HepG2 (cell line): ENCODE data around the gene UACA. TPM values are rescaled to one million over a fixed set of nuclear protein-coding genes. Genes with fewer than 3 reads are reported as not detected.

ENCODE experiments used
- ATAC-seq: fragments of 200-7000 bp; cut with Tn5 transposase; 3 replicates; pipeline ENCODE4 v1.9.1; 2020; ENCODE audit warnings: mild to moderate bottlenecking, moderate library complexity
- BruUV-seq: library from RNA; stranded (reverse); fragments of 400-500 nt; replicated peaks from 2 replicates; lab custom pipeline; 2021; lab: Mats Ljungman, UMichigan
- CTCF ChIA-PET: fragments of 300-600 bp; formaldehyde crosslinking; extraction: SDS; loops from one replicate; lab custom pipeline; 2021; ENCODE audit warnings: low total read pairs, inconsistent platforms, low intra/inter-chr PET ratio; lab: Yijun Ruan, JAX
- POLR2A ChIA-PET: fragments of 350-600 bp; sonication (Branson Sonifier 250); formaldehyde crosslinking; loops from one replicate; lab custom pipeline; 2020; ENCODE audit warnings: antibody characterized with exemption, inconsistent platforms; lab: Yijun Ruan, JAX
- DNase-seq: peaks from one replicate; pipeline ENCODE4 v3.0.0-alpha.2; 2015; ENCODE audit warnings: low spot score
- FAIRE-seq: peaks from 3 replicates; lab custom pipeline; 2011; peaks lifted over from hg19 to GRCh38; lab: Jason Lieb, UNC
- H2AFZ ChIP-seq: one replicate; pipeline ENCODE4 v1.6.1; 2011; ENCODE audit warnings: low read length, inconsistent platforms
- H3K27ac ChIP-seq: fragments of 300-600 bp; 3 replicates; pipeline ENCODE4 v1.8.0; 2011; ENCODE audit warnings: mixed run types, mild to moderate bottlenecking, mixed read lengths, low read length, inconsistent platforms; ENCODE audit not compliant: insufficient read depth; ENCODE audit errors: extremely low read length
- H3K27me3 ChIP-seq, 2 experiments: fragments of 200-600 bp in 1 of 2; 2 replicates in 1 of 2; 3 replicates in 1 of 2; pipeline versions ENCODE4 v1.6.0 to v1.8.0; 2011; ENCODE audit warnings: low read length in 2 of 2, mild to moderate bottlenecking in 2 of 2, moderate library complexity in 2 of 2, inconsistent platforms in 1 of 2; ENCODE audit not compliant: insufficient read depth in 2 of 2, control insufficient read depth in 1 of 2
- H3K36me3 ChIP-seq, 2 experiments: fragments of 200-600 bp in 1 of 2; replicated peaks in 1 of 2; 2 replicates in 1 of 2; 3 replicates in 1 of 2; pipeline versions ENCODE4 v1.5.1 to v1.8.0; 2011; ENCODE audit warnings: low read length in 2 of 2, inconsistent platforms in 1 of 2; ENCODE audit not compliant: insufficient read depth in 2 of 2, control insufficient read depth in 1 of 2
- H3K4me1 ChIP-seq: 2 replicates; pipeline ENCODE4 v1.5.1; 2012; ENCODE audit warnings: low read length, inconsistent platforms; ENCODE audit not compliant: insufficient read depth
- H3K4me2 ChIP-seq: 2 replicates; pipeline ENCODE4 v1.6.0; 2011; ENCODE audit warnings: low read depth, low read length, inconsistent platforms
- H3K4me3 ChIP-seq, 3 experiments: fragments of 200-600 bp in 1 of 3; sonication (generic), shearing (Covaris generic) in 1 of 3; replicated peaks in 1 of 3; 2 replicates each; pipeline ENCODE4 v1.5.1; 2011 to 2016; ENCODE audit warnings: low read length in 3 of 3, inconsistent platforms in 2 of 3, low read depth in 2 of 3, mild to moderate bottlenecking in 2 of 3, control low read depth in 1 of 3, mixed read lengths in 1 of 3; ENCODE audit not compliant: insufficient read depth in 1 of 3
- H3K79me2 ChIP-seq: one replicate; pipeline ENCODE4 v1.6.1; 2011; ENCODE audit warnings: low read length, inconsistent platforms; ENCODE audit not compliant: insufficient read depth
- H3K9ac ChIP-seq: 2 replicates; pipeline ENCODE4 v1.6.0; 2011; ENCODE audit warnings: mild to moderate bottlenecking, low read depth, low read length, inconsistent platforms; ENCODE audit not compliant: insufficient read depth
- H3K9me3 ChIP-seq: 2 replicates; pipeline ENCODE4 v1.5.1; 2012; ENCODE audit warnings: mild to moderate bottlenecking, low read length
- H4K20me1 ChIP-seq: 2 replicates; pipeline ENCODE4 v1.6.0; 2011; ENCODE audit warnings: inconsistent platforms, mild to moderate bottlenecking, low read length, moderate library complexity; ENCODE audit not compliant: insufficient read depth
- PRPF4 ChIP-seq: fragments of 200-400 bp; formaldehyde crosslinking; IDR thresholded peaks from 2 replicates; pipeline ENCODE4 v1.6.1; 2016; ENCODE audit warnings: low read length, low read depth; ENCODE audit not compliant: poor library complexity, severe bottlenecking
- WGBS: methylation state at CpG from one replicate; pipeline ENCODE4 v1.1.6; 2017; ENCODE audit warnings: low lambda C conversion rate; 5-methylcytosine and 5-hydroxymethylcytosine counted together
- in situ Hi-C: cut with HindIII; loops from 2 replicates; pipeline ENCODE4 v1.10.0; 2017; ENCODE audit warnings: low pct_unique_long_range_greater_than_20kb; ENCODE audit not compliant: extremely low pct_ligation_motif_present
- intact Hi-C: fragments of 100-400 bp; cut with micrococcal nuclease; formaldehyde crosslinking; loops from one replicate; pipeline ENCODE4 v1.10.0; 2022; ENCODE audit not compliant: unreplicated experiment
- polyA plus RNA-seq, 8 experiments: library from polyadenylated mRNA; depleted of rRNA in 3 of 8; stranded (reverse) in 7 of 8; unstranded in 1 of 8; fragments of >200 nt; fragmentation: Illumina TruSeq in 4 of 8; extraction: Trizol in 4 of 8; gene quantifications; 2 replicates each; pipeline versions ENCODE4 v1.2.1 to v1.2.3, GENCODE V29; 2011 to 2016; ENCODE audit warnings: low read depth in 4 of 8, missing spikeins in 1 of 8, mixed read lengths in 1 of 8; ENCODE audit not compliant: insufficient read depth in 1 of 8
- total RNA-seq, 5 experiments: library from RNA; depleted of rRNA; stranded (reverse); fragments of >200 nt; fragmentation: Illumina TruSeq; extraction: Trizol; gene quantifications; 2 replicates each; pipeline ENCODE4 v1.2.3, GENCODE V29; 2016; ENCODE audit warnings: low read depth in 1 of 5
- TF ChIP-seq, protein P1 (sequence below): sonication (generic); formaldehyde crosslinking; IDR thresholded peaks from 2 replicates; pipeline ENCODE4 v1.4.0; 2020; ENCODE audit warnings: missing genetic modification reagents

Gene UACA
- total and polyA plus RNA-seq, 2 of the 13 experiments (the other 11 are each of a cell fraction or from before 2014, with no cell fraction given) = 17.8 to 39.2 TPM

GRCh38 chr15:70778258-70779076 is 15.1 kb upstream of the UACA start:
- Histone ChIP-seq H3K36me3 (no peaks in the 10 kb centered on the region), H3K27ac (no peak overlapping the region), H3K4me2 (no peak overlapping the region), H4K20me1 (no peaks in the 10 kb centered on the region), H3K4me3 (no peak overlapping the region), H2AFZ (peak overlapping the region; percentile 29), H3K4me1 (peaks cover 5% of the 10 kb centered on the region), H3K27me3 (no peaks in the 10 kb centered on the region; a peak in 1 of 5 replicates), H3K9ac (no peak overlapping the region), H3K9me3 (no peaks in the 10 kb centered on the region), H3K79me2 (no peaks in the 10 kb centered on the region)
- intact Hi-C loops = no loop called here
- ChIA-PET POLR2A (no interaction called here), CTCF (no interaction called here)
- in situ Hi-C loops = no loop called here
- WGBS = 0% methylated on average over 3 of the region's 3 CpGs
- no TSS peak for BruUV-seq
- FAIRE-seq (no peak), DNase-seq (no peak), ATAC-seq (no peak)
- TF ChIP-seq, protein P1, sequence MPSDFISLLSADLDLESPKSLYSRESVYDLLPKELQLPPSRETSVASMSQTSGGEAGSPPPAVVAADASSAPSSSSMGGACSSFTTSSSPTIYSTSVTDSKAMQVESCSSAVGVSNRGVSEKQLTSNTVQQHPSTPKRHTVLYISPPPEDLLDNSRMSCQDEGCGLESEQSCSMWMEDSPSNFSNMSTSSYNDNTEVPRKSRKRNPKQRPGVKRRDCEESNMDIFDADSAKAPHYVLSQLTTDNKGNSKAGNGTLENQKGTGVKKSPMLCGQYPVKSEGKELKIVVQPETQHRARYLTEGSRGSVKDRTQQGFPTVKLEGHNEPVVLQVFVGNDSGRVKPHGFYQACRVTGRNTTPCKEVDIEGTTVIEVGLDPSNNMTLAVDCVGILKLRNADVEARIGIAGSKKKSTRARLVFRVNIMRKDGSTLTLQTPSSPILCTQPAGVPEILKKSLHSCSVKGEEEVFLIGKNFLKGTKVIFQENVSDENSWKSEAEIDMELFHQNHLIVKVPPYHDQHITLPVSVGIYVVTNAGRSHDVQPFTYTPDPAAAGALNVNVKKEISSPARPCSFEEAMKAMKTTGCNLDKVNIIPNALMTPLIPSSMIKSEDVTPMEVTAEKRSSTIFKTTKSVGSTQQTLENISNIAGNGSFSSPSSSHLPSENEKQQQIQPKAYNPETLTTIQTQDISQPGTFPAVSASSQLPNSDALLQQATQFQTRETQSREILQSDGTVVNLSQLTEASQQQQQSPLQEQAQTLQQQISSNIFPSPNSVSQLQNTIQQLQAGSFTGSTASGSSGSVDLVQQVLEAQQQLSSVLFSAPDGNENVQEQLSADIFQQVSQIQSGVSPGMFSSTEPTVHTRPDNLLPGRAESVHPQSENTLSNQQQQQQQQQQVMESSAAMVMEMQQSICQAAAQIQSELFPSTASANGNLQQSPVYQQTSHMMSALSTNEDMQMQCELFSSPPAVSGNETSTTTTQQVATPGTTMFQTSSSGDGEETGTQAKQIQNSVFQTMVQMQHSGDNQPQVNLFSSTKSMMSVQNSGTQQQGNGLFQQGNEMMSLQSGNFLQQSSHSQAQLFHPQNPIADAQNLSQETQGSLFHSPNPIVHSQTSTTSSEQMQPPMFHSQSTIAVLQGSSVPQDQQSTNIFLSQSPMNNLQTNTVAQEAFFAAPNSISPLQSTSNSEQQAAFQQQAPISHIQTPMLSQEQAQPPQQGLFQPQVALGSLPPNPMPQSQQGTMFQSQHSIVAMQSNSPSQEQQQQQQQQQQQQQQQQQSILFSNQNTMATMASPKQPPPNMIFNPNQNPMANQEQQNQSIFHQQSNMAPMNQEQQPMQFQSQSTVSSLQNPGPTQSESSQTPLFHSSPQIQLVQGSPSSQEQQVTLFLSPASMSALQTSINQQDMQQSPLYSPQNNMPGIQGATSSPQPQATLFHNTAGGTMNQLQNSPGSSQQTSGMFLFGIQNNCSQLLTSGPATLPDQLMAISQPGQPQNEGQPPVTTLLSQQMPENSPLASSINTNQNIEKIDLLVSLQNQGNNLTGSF (CRISPR knock-in tag) = no peak
- no peak for TF ChIP-seq PRPF4
